IPS-20b (cell line): Measurements from ENCODE around the gene CPD.
"Not testable (repeated sequence)": the region's sequence is repeated elsewhere in the genome, so short reads cannot be mapped to it uniquely, and the experiment has no call there.

Experiments used
- H3K27ac ChIP-seq: one replicate; pipeline ENCODE4 v1.5.1; 2013; ENCODE audit warnings: low read length
- H3K27me3 ChIP-seq: 2 replicates; pipeline ENCODE4 v1.6.1; 2013; ENCODE audit warnings: mild to moderate bottlenecking, low read length, inconsistent platforms; ENCODE audit not compliant: insufficient read depth
- H3K36me3 ChIP-seq: 2 replicates; pipeline ENCODE4 v1.6.1; 2013; ENCODE audit warnings: low read depth, mild to moderate bottlenecking, inconsistent platforms, low read length, moderate library complexity; ENCODE audit not compliant: insufficient read depth
- H3K4me1 ChIP-seq: 2 replicates; pipeline ENCODE4 v1.6.1; 2013; ENCODE audit warnings: mild to moderate bottlenecking, control low read depth, inconsistent platforms, low read length, moderate library complexity; ENCODE audit not compliant: insufficient read depth
- H3K4me3 ChIP-seq: 2 replicates; pipeline ENCODE4 v1.5.1; 2013; ENCODE audit warnings: mild to moderate bottlenecking, low read length, inconsistent platforms
- H3K9ac ChIP-seq: 2 replicates; pipeline ENCODE4 v1.6.1; 2013; ENCODE audit warnings: low read depth, mild to moderate bottlenecking, inconsistent platforms, low read length, moderate library complexity
- H3K9me3 ChIP-seq: 2 replicates; pipeline ENCODE4 v1.6.1; 2013; ENCODE audit warnings: mild to moderate bottlenecking, low read depth, low read length, inconsistent platforms; ENCODE audit not compliant: insufficient read depth

Gene CPD

DNA sequence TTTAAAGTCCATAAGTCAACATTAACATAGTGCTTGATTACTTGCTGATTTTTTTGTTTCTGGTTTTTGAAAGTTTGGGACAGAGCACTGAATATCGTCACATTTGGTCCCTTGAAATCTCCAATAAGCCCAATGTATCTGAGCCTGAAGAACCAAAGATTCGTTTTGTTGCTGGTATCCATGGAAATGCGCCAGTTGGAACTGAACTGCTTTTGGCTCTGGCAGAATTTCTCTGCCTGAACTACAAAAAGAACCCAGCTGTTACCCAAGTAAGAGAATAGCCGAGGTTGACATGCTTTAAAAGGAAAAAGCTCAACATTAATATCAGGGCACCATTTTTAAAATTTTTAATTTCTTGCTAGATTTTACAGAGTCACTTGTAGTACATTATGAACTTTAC is 70.8 kb downstream of the CPD start:
- H3K36me3 ChIP-seq, result peaks cover 31% of the 10 kb centered on the region
- no peaks in the 10 kb centered on the region for H3K4me1 ChIP-seq
- no peak overlapping the region for H3K27ac ChIP-seq
- H3K27me3 ChIP-seq, result no peaks in the 10 kb centered on the region
- no peak overlapping the region for H3K9ac ChIP-seq
- H3K4me3 ChIP-seq, result no peak overlapping the region
- no peaks in the 10 kb centered on the region for H3K9me3 ChIP-seq

- Histone ChIP-seq H3K9ac (no peak overlapping the region), H3K4me3 (no peak overlapping the region), H3K9me3 (no peaks in the 10 kb centered on the region), H3K27ac (no peak overlapping the region), H3K36me3 (peaks cover 36% of the 10 kb centered on the region), H3K4me1 (no peaks in the 10 kb centered on the region), H3K27me3 (no peaks in the 10 kb centered on the region)
Observed at GRCh38 chr17:30450125-30451027, 71.6 kb downstream of the CPD start.

DNA sequence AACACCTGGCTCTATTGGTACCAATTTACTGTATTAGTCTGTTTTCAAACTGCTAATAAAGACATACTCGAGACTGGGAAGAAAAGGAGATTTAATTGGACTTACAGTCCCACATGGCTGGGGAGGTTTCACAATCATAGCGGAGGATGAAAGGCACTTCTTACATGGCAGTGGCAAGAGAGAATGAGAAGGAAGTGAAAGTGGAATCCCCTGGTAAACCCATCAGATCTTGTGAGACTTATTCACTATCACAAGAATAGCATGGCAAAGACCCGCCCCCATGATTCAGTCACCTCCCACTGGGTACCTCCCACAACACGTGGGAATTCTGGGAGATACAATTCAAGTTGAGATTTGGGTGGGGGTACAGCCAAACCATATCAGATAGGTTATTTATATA is 75.9 kb downstream of the CPD start:
- no peaks in the 10 kb centered on the region for H3K9me3 ChIP-seq
- no peak overlapping the region for H3K27ac ChIP-seq
- H3K4me3 ChIP-seq, result no peak overlapping the region
- H3K9ac ChIP-seq, result no peak overlapping the region
- H3K27me3 ChIP-seq, result no peaks in the 10 kb centered on the region
- peaks cover 42% of the 10 kb centered on the region for H3K36me3 ChIP-seq
- no peaks in the 10 kb centered on the region for H3K4me1 ChIP-seq

DNA sequence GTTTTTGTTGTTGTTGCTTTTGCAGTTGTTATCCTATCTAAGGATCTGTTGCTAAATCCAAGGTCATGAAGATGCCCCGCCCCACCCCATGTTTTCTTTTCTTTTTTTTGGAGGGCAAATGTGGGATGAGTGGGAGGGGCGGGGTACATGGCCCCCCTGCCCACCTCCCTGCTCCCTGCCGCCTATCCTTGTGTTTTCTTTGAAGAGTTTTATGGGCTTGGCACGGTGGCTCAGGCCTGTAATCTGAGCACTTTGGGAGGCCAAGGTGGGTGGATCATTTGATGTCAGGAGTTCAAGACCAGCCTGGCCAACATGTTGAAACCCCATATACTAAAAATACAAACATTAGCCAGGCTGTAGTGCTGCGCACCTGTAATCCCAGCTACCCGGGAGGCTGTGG is 79.6 kb downstream of the CPD start:
- peaks cover 52% of the 10 kb centered on the region for H3K36me3 ChIP-seq
- no peaks in the 10 kb centered on the region for H3K27me3 ChIP-seq
- no peaks in the 10 kb centered on the region for H3K4me1 ChIP-seq
- H3K27ac ChIP-seq, result no peak overlapping the region
- no peak overlapping the region for H3K4me3 ChIP-seq
- no peak overlapping the region for H3K9ac ChIP-seq
- peaks cover 6% of the 10 kb centered on the region; the same call in 1 of the 2 replicates for H3K9me3 ChIP-seq

DNA sequence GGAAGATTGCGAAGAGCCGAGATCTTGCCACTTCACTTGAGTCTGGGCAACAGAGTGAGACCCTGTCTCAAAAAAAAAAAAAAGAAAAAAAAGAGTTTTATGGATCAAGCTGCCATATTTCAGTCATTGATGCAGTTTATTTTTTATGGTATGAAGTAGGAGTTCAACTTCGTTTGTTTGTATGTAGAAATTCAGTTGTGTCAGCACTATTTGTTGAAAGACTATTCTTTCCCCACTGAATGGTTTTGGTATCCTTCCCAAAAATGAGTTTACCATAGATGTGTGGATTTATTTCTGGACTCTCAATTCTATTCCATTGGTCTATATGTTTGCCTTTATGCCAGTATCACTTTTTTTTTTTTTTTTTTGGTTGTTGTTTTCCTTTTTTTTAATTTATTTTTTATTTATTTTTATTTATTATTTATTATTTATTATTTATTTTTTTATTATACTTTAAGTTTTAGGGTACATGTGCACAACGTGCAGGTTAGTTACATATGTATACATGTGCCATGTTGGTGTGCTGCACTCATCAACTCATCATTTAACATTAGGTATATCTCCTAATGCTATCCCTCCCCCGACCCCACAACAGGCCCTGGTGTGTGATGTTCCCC is 80.2 kb downstream of the CPD start:
- peaks cover 56% of the 10 kb centered on the region for H3K36me3 ChIP-seq

DNA sequence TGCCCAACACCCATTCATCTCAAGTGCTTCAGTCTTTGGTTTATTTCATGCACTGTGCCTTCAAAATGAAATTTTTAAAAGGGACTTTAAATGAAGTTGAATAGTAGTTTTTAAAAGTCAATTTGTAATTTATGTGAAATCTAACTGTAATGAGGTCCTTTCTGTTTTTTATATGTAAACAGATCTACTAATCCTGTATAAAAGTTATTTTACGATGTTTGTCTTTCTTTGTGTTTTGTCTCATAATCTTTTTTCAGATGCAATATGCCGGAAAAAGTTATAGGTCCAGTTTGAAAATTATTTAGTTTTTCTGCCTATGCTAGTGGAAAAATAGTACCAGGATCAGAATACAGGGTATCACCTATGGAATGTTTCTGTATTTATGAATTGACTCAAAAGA is 89.7 kb downstream of the CPD start:
- H3K4me3 ChIP-seq, result no peak overlapping the region

More for the DNA sequence above, 80.2 kb downstream of the CPD start:
- H3K27ac ChIP-seq, H3K4me3 ChIP-seq, H3K9me3 ChIP-seq, H3K4me1 ChIP-seq, H3K9ac ChIP-seq, H3K27me3 ChIP-seq: not testable (repeated sequence)

DNA sequence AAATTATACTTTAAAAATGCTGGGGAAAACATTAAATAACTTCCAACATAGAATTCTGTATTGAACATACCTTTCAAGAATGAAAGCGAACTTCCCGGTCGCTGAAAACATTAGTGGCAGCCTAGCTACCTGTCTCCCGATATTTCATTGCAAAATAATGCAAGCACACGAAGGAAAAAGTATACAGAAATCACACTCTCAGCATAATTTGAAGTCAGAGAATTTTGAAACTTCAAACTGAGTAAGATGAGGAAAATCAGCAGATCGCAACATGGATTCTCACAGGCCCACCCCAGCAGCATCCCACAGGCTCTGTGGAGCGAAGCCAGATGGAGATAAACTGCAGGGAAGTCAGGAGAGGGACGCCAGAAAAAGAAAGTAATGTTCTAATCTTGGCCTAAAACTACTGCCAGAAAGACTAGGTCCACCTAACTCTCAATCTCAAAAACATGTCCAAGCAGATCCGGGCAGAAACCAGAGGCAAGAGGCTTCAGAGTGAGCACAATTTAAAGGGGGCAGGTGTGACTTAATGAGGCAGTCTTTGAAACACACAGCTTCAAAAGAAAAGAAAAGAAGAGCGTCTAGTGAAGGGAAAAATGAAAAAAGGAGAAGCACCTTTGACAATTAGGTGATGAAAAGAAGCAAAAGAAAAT is 93.6 kb downstream of the CPD start:
- Histone ChIP-seq H3K4me3 (no peak overlapping the region), H3K9ac (no peak overlapping the region), H3K36me3 (no peaks in the 10 kb centered on the region), H3K27me3 (no peaks in the 10 kb centered on the region), H3K4me1 (no peaks in the 10 kb centered on the region), H3K27ac (no peak overlapping the region), H3K9me3 (no peaks in the 10 kb centered on the region)

More for the DNA sequence above, 89.7 kb downstream of the CPD start:
- Histone ChIP-seq H3K4me1 (no peaks in the 10 kb centered on the region), H3K36me3 (peaks cover 20% of the 10 kb centered on the region), H3K27me3 (no peaks in the 10 kb centered on the region), H3K9ac (no peak overlapping the region), H3K27ac (no peak overlapping the region), H3K9me3 (no peaks in the 10 kb centered on the region)

GRCh38 chr17:30475206-30475605 is 96.5 kb downstream of the CPD start:
- Histone ChIP-seq H3K4me1 (no peaks in the 10 kb centered on the region), H3K4me3 (no peak overlapping the region), H3K27ac (no peak overlapping the region), H3K36me3 (peaks cover 9% of the 10 kb centered on the region), H3K9me3 (no peaks in the 10 kb centered on the region), H3K27me3 (no peaks in the 10 kb centered on the region), H3K9ac (no peak overlapping the region)

GRCh38 chr17:30476726-30477082 is 98.0 kb downstream of the CPD start:
- Histone ChIP-seq H3K27ac (no peak overlapping the region), H3K4me1 (no peaks in the 10 kb centered on the region), H3K4me3 (peak overlapping the region; percentile 97), H3K9ac (peak overlapping the region; percentile 98; the same call in 1 of the 2 replicates), H3K9me3 (no peaks in the 10 kb centered on the region), H3K36me3 (peaks cover 24% of the 10 kb centered on the region), H3K27me3 (no peaks in the 10 kb centered on the region)

DNA sequence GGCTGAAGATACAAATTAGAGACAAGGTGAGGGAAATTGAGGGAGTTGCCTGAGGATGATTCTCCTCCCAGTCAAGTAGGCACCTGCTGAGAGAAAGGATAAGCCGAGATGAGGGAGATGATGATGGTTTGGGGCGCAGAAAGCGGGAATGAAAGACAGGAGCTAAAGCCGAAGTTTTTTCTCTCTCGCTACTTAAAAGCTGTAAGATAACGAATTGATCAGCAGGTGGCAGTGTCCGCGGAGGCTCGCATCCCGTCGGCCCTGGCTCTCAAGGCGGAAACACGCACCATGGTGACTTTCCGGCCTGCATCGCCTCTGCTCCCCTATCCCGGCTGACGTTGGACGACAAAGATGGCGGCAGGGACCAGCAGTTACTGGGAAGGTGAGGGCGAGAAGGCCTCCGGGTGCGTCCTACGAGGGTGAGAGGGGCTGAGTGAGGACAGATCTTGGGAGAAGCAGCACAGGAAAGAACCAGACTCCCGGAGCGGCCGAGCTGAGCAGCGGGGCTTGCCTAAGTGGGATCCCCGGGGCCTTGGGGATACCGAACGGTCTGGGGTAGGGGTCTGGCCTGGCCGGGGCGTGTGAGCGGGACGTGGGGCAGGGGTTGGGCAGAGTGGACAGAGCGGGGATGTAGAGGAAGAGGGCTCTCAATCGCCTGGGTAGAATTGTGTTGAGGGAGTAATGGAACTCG is 98.5 kb downstream of the CPD start, which contains the start of gene GOSR1:
Gene GOSR1, plus strand, starts transcription at position 326 of the 691 bp plus-strand sequence. Its CDS starts 26 bp downstream, at position 352.
- H3K27me3 ChIP-seq, result no peaks in the 10 kb centered on the region
- H3K4me3 ChIP-seq, result peak within 1 kb of the TSS; percentile 97

GRCh38 chr17:30477774-30478115 is 99.0 kb downstream of the CPD start:
- Histone ChIP-seq H3K36me3 (peaks cover 35% of the 10 kb centered on the region), H3K9ac (peak overlapping the region; percentile 98), H3K27ac (peak overlapping the region; percentile 76), H3K9me3 (no peaks in the 10 kb centered on the region), H3K27me3 (no peaks in the 10 kb centered on the region), H3K4me3 (peak overlapping the region; percentile 97), H3K4me1 (no peaks in the 10 kb centered on the region)

More for the DNA sequence above, 98.5 kb downstream of the CPD start, which contains the start of gene GOSR1:
- peak within 1 kb of the TSS; percentile 98 for H3K9ac ChIP-seq
- H3K9me3 ChIP-seq, result no peaks in the 10 kb centered on the region
- H3K27ac ChIP-seq, result peak within 1 kb of the TSS; percentile 76
- H3K4me1 ChIP-seq, result no peaks in the 10 kb centered on the region
- H3K36me3 ChIP-seq, result peaks cover 30% of the 10 kb centered on the region
